Caki2 (cell line): ENCODE results near the gene ZNRD2. TPM values are rescaled to one million over a fixed set of nuclear protein-coding genes. Genes with fewer than 3 reads are reported as not detected.
A peak's percentile ranks its signal among the peaks of the same experiment; 100 is the strongest.

Experiments
- DNase-seq: peaks from one replicate; pipeline ENCODE4 v3.0.0-alpha.2; 2015; ENCODE audit warnings: low read depth
- in situ Hi-C: cut with HindIII; loops from 2 replicates; pipeline ENCODE4 v1.10.0; 2016; ENCODE audit warnings: low sequenced_read_pairs, low pct_unique_long_range_greater_than_20kb, mixed read lengths
- total RNA-seq: library from RNA; depleted of rRNA; stranded (reverse); fragments of >200 nt; shearing (Covaris generic); gene quantifications from 2 replicates; pipeline ENCODE4 v1.2.3, GENCODE V29; 2014; ENCODE audit warnings: low replicate concordance

ZNRD2 gene
- total RNA-seq, 1 experiment from 2014 or later, result 96.5 TPM

- DNase-seq, result no peak
Observed at GRCh38 chr11:65551572-65552387, 18.5 kb upstream of the ZNRD2 start.

GRCh38 chr11:65552388-65552951 is 17.8 kb upstream of the ZNRD2 start:
- no peak for DNase-seq
- in situ Hi-C loops, result no loop called here

More at GRCh38 chr11:65551572-65552387, 18.5 kb upstream of the ZNRD2 start:
- in situ Hi-C loops, result no loop called here

GRCh38 chr11:65553301-65554001 is 16.8 kb upstream of the ZNRD2 start:
- peak; percentile 51 for DNase-seq
- in situ Hi-C loops, result no loop called here

GRCh38 chr11:65554057-65554818 is 16.0 kb upstream of the ZNRD2 start:
- in situ Hi-C loops, result no loop called here
- DNase-seq, result no peak

GRCh38 chr11:65554842-65555430 is 15.3 kb upstream of the ZNRD2 start:
- in situ Hi-C loops, result no loop called here
- DNase-seq, result no peak

- in situ Hi-C loops, result no loop called here
- peak; percentile 97 for DNase-seq
Observed at GRCh38 chr11:65555693-65556231, 14.5 kb upstream of the ZNRD2 start.

- in situ Hi-C loops, result no loop called here
- DNase-seq, result peak; percentile 32
Observed at GRCh38 chr11:65556470-65557279, 13.6 kb upstream of the ZNRD2 start.

- in situ Hi-C loops, result no loop called here
- DNase-seq, result no peak
Observed at GRCh38 chr11:65557280-65558001, 12.8 kb upstream of the ZNRD2 start.

- peak; percentile 95 for DNase-seq
- in situ Hi-C loops, result no loop called here
Observed at GRCh38 chr11:65558002-65558929, 12.0 kb upstream of the ZNRD2 start, which contains the start of gene LTBP3. Gene LTBP3 (minus strand): TSS chr11:65558359. CDS start chr11:65557959, 400 bp downstream.

GRCh38 chr11:65558930-65559509 is 11.3 kb upstream of the ZNRD2 start:
- DNase-seq, result no peak
- in situ Hi-C loops, result no loop called here

GRCh38 chr11:65559535-65559934 is 10.7 kb upstream of the ZNRD2 start:
- in situ Hi-C loops, result no loop called here
- no peak for DNase-seq

- peak; percentile 93 for DNase-seq
- in situ Hi-C loops, result no loop called here
Observed at GRCh38 chr11:65559951-65560537, 10.2 kb upstream of the ZNRD2 start.

- DNase-seq, result peak; percentile 84
- in situ Hi-C loops, result no loop called here
Observed at GRCh38 chr11:65560555-65561418, 9.5 kb upstream of the ZNRD2 start.

GRCh38 chr11:65562020-65562419 is 8.3 kb upstream of the ZNRD2 start:
- DNase-seq, result no peak
- in situ Hi-C loops, result no loop called here
